Neural cell (in vitro differentiated cells): ENCODE data around the gene CLIC3.

ENCODE experiments used
- CTCF ChIP-seq: fragments of 450-650 bp; IDR thresholded peaks from 2 replicates; pipeline ENCODE4 v1.5.1; 2014; ENCODE audit warnings: antibody characterized with exemption, mild to moderate bottlenecking, moderate library complexity; ENCODE audit not compliant: poor library complexity, severe bottlenecking
- REST ChIP-seq: IDR thresholded peaks from 2 replicates; pipeline ENCODE4 v1.6.1; 2012; ENCODE audit warnings: borderline replicate concordance

- TF ChIP-seq REST: no peak
- TF ChIP-seq CTCF: no peak
Observed at GRCh38 chr9:136996361-136997292, at the start of gene CLIC3.
